Measurements from ENCODE around the gene PELO.

Gene PELO

GRCh38 chr5:52791366-52791765 lies 3.6 kb downstream of the PELO start:
- no peak for DNase-seq (ENCODE audit: extremely low spot score)
- TF ChIP-seq HDGF (IDR thresholded peaks at IDR 0.05; ENCODE audit: borderline replicate concordance) (no peak), SUZ12 (IDR thresholded peaks at IDR 0.05) (no peak), SP1 (IDR thresholded peaks at IDR 0.05) (no peak), ELF4 (IDR thresholded peaks at IDR 0.05) (no peak), L3MBTL2 (conservative IDR thresholded peaks at IDR 0.05) (no peak), FOXK2 (IDR thresholded peaks at IDR 0.05) (no peak), PKNOX1 (IDR thresholded peaks at IDR 0.05) (no peak), FOXM1 (IDR thresholded peaks at IDR 0.05; ENCODE audit: borderline replicate concordance) (no peak), TARDBP (IDR thresholded peaks at IDR 0.05) (no peak), ARNT (IDR thresholded peaks at IDR 0.05) (no peak), ZNF384 (IDR thresholded peaks at IDR 0.05) (no peak), NFRKB (IDR thresholded peaks at IDR 0.05) (no peak), FOXA1 (IDR thresholded peaks at IDR 0.05) (no peak), CTBP1 (IDR thresholded peaks at IDR 0.05; ENCODE audit: borderline replicate concordance) (no peak), LEF1 (IDR thresholded peaks at IDR 0.05; ENCODE audit: borderline replicate concordance) (no peak), BHLHE40 (IDR thresholded peaks at IDR 0.05; ENCODE audit: borderline replicate concordance) (no peak)
- CTCF ChIA-PET, result interaction anchor here (1.0 kb wide), 1 partner anchor 8 kb away, joined by 3 read pairs; no protein-coding TSS in a partner anchor
- POLR2A ChIA-PET, result interaction anchor here (3.0 kb wide), 1 partner anchor 8 kb away, joined by 14 read pairs; no protein-coding TSS in a partner anchor

GRCh38 chr5:52794519-52794918 lies 6.8 kb downstream of the PELO start:
- POLR2A ChIA-PET, result no interaction called here
- TF ChIP-seq SUZ12 (IDR thresholded peaks at IDR 0.05) (no peak), FOXM1 (IDR thresholded peaks at IDR 0.05; ENCODE audit: borderline replicate concordance) (no peak), SP1 (IDR thresholded peaks at IDR 0.05) (no peak), CTBP1 (IDR thresholded peaks at IDR 0.05; ENCODE audit: borderline replicate concordance) (no peak), L3MBTL2 (conservative IDR thresholded peaks at IDR 0.05) (no peak), ARNT (IDR thresholded peaks at IDR 0.05) (no peak), BHLHE40 (IDR thresholded peaks at IDR 0.05; ENCODE audit: borderline replicate concordance) (no peak), TARDBP (IDR thresholded peaks at IDR 0.05) (no peak), HDGF (IDR thresholded peaks at IDR 0.05; ENCODE audit: borderline replicate concordance) (no peak), FOXA1 (IDR thresholded peaks at IDR 0.05) (no peak), LEF1 (IDR thresholded peaks at IDR 0.05; ENCODE audit: borderline replicate concordance) (no peak), PKNOX1 (IDR thresholded peaks at IDR 0.05) (no peak), FOXK2 (IDR thresholded peaks at IDR 0.05) (no peak), ELF4 (IDR thresholded peaks at IDR 0.05) (no peak), ZNF384 (IDR thresholded peaks at IDR 0.05) (no peak), NFRKB (IDR thresholded peaks at IDR 0.05) (no peak)
- CTCF ChIA-PET, result no interaction called here
- no peak for DNase-seq (ENCODE audit: extremely low spot score)

GRCh38 chr5:52796031-52796430 lies 8.3 kb downstream of the PELO start:
- ChIA-PET POLR2A (no interaction called here), CTCF (no interaction called here)
- TF ChIP-seq NFRKB (IDR thresholded peaks at IDR 0.05) (no peak), PKNOX1 (IDR thresholded peaks at IDR 0.05) (no peak), SP1 (IDR thresholded peaks at IDR 0.05) (no peak), CTBP1 (IDR thresholded peaks at IDR 0.05; ENCODE audit: borderline replicate concordance) (no peak), BHLHE40 (IDR thresholded peaks at IDR 0.05; ENCODE audit: borderline replicate concordance) (no peak), FOXA1 (IDR thresholded peaks at IDR 0.05) (no peak), HDGF (IDR thresholded peaks at IDR 0.05; ENCODE audit: borderline replicate concordance) (no peak), SUZ12 (IDR thresholded peaks at IDR 0.05) (no peak), ELF4 (IDR thresholded peaks at IDR 0.05) (no peak), ZNF384 (IDR thresholded peaks at IDR 0.05) (no peak), TARDBP (IDR thresholded peaks at IDR 0.05) (no peak), LEF1 (IDR thresholded peaks at IDR 0.05; ENCODE audit: borderline replicate concordance) (no peak)

GRCh38 chr5:52796516-52797103 lies 8.9 kb downstream of the PELO start:
- DNase-seq (ENCODE audit: extremely low spot score), result no peak

More at GRCh38 chr5:52796031-52796430, 8.3 kb downstream of the PELO start:
- no peak for DNase-seq (ENCODE audit: extremely low spot score)

More at GRCh38 chr5:52796516-52797103, 8.9 kb downstream of the PELO start:
- TF ChIP-seq SP1 (IDR thresholded peaks at IDR 0.05) (no peak), L3MBTL2 (conservative IDR thresholded peaks at IDR 0.05) (no peak), TARDBP (IDR thresholded peaks at IDR 0.05) (no peak), NFRKB (IDR thresholded peaks at IDR 0.05) (no peak), ZNF384 (IDR thresholded peaks at IDR 0.05) (no peak), LEF1 (IDR thresholded peaks at IDR 0.05; ENCODE audit: borderline replicate concordance) (no peak), ARNT (IDR thresholded peaks at IDR 0.05) (no peak), HDGF (IDR thresholded peaks at IDR 0.05; ENCODE audit: borderline replicate concordance) (no peak), CTBP1 (IDR thresholded peaks at IDR 0.05; ENCODE audit: borderline replicate concordance) (no peak), PKNOX1 (IDR thresholded peaks at IDR 0.05) (no peak), SUZ12 (IDR thresholded peaks at IDR 0.05) (no peak), BHLHE40 (IDR thresholded peaks at IDR 0.05; ENCODE audit: borderline replicate concordance) (no peak), FOXA1 (IDR thresholded peaks at IDR 0.05) (no peak), ELF4 (IDR thresholded peaks at IDR 0.05) (no peak), FOXM1 (IDR thresholded peaks at IDR 0.05; ENCODE audit: borderline replicate concordance) (no peak), FOXK2 (IDR thresholded peaks at IDR 0.05) (no peak)
- CTCF ChIA-PET, result no interaction called here
- POLR2A ChIA-PET, result no interaction called here

Measured in HEK293T (cell line).